NCI-H345 (cell line): ENCODE measurements around the gene SLC16A5.
"Not testable (repeated sequence)": the region's sequence is repeated elsewhere in the genome, so short reads cannot be mapped to it uniquely, and the experiment has no call there.

Experiments
- DNase-seq: peaks from one replicate; lab custom pipeline; 2025; lab: John Stamatoyannopoulos, UW

SLC16A5 gene

DNA sequence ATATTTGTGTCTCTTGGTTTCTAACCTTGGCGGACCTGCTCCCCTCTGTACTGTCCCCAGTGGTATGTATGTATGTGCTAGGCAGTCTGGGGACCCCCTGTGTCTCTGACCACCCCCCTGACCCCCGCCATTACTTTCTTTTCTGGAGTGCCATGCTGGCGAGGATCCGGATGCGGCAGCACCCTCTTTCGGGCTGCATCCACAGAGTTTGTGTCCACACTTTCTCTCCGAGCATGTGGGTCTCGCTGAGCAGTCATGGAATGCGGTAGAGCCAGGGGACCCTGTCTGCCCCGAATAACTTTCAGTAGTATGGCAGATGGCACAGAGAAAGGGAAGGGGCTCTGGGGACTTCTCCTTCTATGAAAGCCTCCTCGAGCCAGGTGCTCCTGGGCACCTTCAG is 23.7 kb upstream of the SLC16A5 start:
- DNase-seq, result no peak

DNA sequence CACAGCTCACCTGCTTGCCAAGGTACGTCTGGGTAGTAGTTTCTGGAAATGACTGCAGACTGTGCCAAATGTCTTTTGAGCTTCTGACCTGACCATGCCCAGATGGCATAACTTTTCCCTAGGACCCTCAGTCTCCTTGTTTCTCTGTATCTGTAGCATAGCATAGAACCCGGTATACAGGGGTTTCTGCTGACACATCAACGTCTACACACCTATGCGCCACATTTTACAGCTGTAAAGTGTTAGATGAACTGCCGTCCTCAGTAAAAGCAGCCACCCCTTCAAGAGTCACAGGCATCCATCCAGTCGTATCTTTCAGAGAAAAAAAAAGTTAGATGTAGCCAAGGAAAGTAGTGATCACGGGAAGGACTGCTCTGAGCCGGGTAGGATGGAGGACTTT is 23.3 kb upstream of the SLC16A5 start:
- no peak for DNase-seq

- no peak for DNase-seq
Observed at GRCh38 chr17:75064867-75065561, 22.7 kb upstream of the SLC16A5 start.

DNA sequence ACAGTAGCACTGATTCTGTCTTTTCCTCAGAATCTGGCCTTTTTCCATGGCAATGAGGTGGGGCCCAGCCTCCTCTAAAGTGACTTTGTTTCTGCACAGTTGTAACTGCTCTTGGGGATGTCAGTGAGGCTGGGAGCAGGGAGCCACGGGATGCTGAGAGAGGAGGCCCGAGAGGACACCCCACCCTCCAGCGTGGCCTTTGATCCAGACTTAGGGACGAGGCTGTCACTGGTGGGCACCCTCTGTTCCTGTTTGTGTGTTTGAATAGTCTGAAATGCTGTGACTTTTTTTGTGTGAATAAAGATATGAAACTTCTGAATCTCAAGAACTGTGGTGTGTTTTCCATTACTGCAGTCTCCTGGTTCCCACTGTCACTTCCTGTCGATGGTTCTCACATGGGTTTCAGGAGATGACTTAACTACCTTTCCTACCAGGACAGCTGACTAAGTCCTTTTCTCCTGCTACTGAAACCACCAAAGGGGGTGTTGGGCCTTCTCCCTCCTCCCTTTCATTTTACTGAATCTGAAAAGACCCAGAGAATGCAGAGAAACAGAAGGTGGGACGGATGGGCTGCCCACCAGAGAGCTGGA is 22.1 kb upstream of the SLC16A5 start:
- DNase-seq, result no peak

- no peak for DNase-seq
Observed at GRCh38 chr17:75067856-75068255, 19.9 kb upstream of the SLC16A5 start.

DNA sequence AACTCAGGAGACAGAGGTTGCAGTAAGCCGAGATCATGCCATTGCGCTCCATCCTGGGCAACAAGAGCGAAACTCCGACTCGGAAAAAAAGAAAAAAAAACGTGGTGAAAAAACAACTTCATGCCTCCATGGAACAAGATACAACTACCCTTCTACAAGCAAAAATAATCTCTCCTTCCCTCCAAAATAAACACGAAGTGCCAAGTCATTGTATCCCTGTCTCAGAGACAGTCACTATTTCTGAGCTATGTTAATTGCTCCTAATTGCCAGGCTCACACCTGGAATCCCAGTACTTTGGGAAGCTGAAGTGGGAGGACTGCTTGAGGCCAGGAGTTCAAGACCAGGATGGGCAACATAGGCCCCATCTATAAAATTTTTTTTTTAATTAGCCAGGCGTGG is 19.0 kb upstream of the SLC16A5 start:
- DNase-seq, result no peak

DNA sequence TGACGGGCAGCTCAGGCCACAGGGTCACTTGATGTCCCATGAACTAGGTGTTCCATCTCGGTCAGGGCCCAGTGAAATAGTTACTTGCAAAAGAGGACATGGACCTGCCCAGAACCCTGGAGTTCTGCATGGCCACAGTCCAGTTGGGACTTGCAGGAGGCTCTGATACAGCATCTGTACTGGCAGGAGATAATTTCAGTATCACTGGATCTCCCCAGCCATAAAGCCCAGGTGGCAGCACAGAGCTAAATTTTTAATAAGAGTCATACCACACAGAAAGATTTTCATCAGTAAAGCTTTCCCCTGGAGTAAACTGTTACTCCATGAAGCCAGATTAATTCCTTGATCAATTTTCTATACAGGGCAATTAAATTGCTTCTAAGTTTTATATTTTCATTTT is 18.0 kb upstream of the SLC16A5 start:
- no peak for DNase-seq

GRCh38 chr17:75071478-75072271 is 16.1 kb upstream of the SLC16A5 start:
- DNase-seq, result not testable (repeated sequence)

DNA sequence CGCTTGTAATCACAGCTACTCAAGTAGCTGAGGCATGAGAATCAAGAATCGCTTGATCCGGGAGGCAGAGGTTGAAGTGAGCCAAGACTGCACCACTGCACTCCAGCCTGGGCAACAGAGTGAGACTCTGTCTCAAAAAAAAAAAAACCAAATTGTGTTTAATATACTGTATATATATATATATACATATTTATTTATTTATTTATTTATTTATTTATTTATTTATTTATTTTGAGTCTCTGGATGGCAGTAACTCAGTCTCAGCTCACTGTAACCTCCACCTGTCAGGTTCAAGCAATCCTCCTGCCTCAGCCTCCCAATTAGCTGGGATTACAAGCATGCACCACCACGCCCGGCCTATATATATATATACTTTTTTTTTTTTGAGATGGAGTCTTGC is 14.8 kb upstream of the SLC16A5 start:
- not testable (repeated sequence) for DNase-seq

GRCh38 chr17:75073618-75074047 is 14.1 kb upstream of the SLC16A5 start:
- no peak for DNase-seq

GRCh38 chr17:75074532-75074931 is 13.2 kb upstream of the SLC16A5 start:
- no peak for DNase-seq

- no peak for DNase-seq
Observed at GRCh38 chr17:75075597-75076336, 12.0 kb upstream of the SLC16A5 start.

DNA sequence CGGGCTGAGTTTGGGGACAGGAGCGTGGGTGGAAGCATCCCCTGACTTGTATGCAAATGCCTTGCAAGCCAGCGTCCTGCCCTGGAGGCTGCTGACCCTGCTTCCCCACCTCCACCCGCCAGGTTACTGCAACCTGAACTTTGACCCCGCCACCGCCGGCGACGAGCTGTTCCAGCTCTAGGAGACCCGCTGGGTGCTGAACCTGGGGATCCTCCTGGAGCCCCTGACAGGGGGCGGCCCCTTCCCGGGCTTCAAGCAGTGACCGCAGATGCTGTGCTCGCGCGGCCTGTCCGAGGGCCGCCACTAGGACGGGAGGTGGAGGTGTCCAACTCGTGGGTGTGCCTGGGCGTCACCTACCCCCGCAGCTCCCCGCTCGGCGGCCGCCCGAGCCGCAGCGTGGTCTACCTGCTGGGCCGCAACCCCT is 10.7 kb upstream of the SLC16A5 start:
- no peak for DNase-seq

DNA sequence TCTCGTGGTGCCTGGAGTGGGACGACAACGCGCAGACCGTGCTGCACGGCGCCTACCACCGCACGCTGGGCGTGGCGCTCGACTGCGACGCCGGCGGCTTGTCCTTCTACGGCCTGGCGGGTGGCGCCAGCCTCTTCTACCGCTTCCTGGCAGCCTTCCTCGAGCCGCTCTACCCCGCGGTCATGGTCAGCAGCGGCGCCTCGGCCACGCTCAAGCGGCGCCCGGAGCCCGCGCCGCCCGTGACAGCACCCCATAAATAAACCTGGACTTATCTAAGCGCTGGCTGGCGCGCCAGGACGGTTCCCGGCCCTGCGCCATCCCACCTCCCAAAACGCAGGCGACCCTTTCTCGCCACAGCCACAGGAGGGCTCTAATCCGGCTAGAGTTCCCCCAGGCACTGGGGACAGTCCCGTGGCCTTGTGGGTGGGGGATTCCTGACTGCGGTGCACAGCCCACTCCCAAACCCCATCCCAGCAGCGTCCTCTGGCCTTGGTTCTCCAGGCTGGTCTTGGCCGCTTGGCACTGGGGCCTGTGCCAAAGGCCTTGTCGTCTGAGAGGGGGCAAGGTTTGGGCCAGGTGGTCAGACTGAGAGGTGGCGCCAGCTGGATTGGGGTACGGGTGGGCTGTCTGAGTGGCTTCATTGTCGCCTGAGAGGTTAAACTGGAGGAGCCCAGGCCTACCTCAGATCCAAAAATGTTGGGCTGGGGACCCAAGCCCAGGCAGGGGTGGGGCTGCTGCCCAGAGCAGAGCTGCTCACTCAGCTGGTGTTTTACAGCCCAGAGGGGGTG is 10.1 kb upstream of the SLC16A5 start:
- DNase-seq, result no peak

- DNase-seq, result no peak
Observed at GRCh38 chr17:75078284-75079022, 9.3 kb upstream of the SLC16A5 start.

DNA sequence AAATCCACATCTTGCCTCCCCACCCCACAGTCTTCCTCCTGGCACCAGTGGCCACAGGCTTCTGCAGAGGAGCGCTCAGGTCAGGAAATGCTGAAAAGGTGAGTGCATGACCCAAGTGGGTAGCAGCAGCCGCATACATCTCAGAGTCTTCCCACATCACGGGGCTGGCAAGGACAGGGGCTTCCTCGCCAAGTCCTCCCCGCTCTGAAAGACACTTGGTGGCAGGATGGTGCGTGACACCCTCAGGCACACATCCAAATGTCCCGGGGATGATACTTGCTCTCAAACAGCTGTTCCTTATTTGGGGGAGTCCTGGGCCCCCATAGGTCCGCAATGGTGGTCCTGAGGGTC is 8.8 kb upstream of the SLC16A5 start:
- no peak for DNase-seq

- DNase-seq, result no peak
Observed at GRCh38 chr17:75081611-75082540, 5.9 kb upstream of the SLC16A5 start.

DNA sequence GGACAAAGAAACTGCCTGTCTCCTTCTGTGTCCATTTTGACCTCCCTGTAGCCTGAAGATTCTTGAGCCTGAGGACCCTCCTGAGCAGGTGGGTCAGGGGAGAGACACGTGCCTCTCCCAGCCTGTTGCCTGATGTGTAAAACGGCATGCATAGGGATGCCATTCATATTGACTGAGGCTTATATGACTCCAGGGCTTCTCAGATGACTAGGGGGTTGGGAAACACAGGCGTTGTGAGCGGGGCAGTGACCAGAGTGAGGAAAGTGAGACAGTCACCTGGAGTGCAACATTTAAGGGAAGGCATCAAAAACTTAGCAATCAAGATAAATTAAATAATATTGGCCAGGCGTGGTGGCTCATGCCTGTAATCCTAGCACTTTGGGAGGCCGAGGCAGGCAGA is 5.1 kb upstream of the SLC16A5 start:
- DNase-seq, result no peak

DNA sequence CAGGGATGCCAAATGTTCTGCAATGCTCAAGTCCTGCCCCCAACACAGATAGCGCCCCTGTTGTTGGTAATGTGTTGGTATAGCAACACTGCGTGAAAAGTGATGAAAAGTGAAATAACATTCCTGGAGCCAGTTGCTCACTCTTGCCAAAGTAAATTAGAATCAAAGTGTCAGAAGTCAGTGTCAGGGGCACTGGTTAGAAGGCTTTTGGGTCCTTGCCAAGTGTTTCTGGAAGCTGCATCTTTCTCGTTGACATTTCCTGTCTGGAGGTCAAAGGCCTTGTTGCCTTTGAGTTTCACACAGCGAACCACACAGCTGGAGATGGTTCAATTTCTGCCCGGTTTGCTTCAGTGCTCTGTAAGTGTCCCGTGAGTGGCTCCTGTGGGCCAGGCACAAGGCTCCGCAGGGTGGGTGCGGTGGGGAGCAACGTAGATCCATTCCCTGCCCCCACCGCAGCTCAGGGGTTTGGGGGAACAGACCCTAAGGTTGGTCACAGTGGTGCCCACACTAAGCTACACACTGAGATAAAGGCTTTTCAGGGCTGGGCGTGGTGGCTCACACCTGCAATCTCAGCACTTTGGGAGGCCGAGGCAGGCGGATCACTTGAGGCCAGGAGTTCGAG is 3.6 kb upstream of the SLC16A5 start:
- DNase-seq, result no peak
